ENCODE measurements around the gene CLEC3B. TPM values are rescaled to one million over a fixed set of nuclear protein-coding genes. Genes with fewer than 3 reads are reported as not detected.
A peak's percentile ranks its signal among the peaks of the same experiment; 100 is the strongest.

The CLEC3B gene
- total RNA-seq, 1 experiment from 2014 or later = 1.8 TPM

DNA sequence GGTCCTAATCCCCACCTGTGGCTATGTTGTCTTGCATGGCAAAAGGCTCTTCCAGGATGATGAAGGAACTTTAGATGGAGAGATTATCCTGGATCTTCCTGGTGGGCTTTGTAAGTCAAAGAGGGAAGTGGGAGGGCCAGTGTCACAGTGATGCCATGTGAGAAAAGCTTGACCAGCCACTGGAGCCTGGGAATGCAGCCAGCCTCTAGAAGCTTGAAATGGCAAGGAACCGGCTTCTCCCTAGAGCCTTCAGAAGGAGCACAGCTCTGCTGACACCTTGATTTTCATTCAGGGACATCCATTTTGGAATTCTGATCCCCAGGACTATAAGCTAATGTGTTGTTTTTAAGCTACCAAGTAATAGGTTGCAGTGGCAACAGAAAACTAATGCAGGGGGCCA, 58.3 kb downstream of the CLEC3B start:
- H3K79me2 ChIP-seq (ENCODE audit: low read length) = peaks cover 24% of the 10 kb centered on the region
- H3F3A ChIP-seq (ENCODE audit: low read length, unreplicated experiment) = no peaks in the 10 kb centered on the region
- peaks cover 19% of the 10 kb centered on the region for H3K4me1 ChIP-seq (ENCODE audit: insufficient read depth, low read length)
- H3K4me3 ChIP-seq (ENCODE audit: low read length) = no peak overlapping the region
- CTCF ChIA-PET = no interaction called here
- no TSS peak for BruUV-seq (replicated peaks)
- no peaks in the 10 kb centered on the region for H3K9me3 ChIP-seq (ENCODE audit: low read length)
- H3K4me2 ChIP-seq (ENCODE audit: low read length) = no peak overlapping the region
- ATAC-seq = no peak
- H4K20me1 ChIP-seq (ENCODE audit: low read length) = no peaks in the 10 kb centered on the region
- H3K27me3 ChIP-seq (ENCODE audit: low read length) = no peaks in the 10 kb centered on the region
- H3K27ac ChIP-seq (ENCODE audit: low read length) = no peak overlapping the region
- no peak overlapping the region for H3K9ac ChIP-seq (ENCODE audit: low read length)
- peaks cover 71% of the 10 kb centered on the region for H3K36me3 ChIP-seq (ENCODE audit: low read depth, low read length)
- no peak overlapping the region for H2AFZ ChIP-seq (ENCODE audit: low read length)
- intact Hi-C loops (cut with micrococcal nuclease) = no loop called here
- TF ChIP-seq, protein P1, sequence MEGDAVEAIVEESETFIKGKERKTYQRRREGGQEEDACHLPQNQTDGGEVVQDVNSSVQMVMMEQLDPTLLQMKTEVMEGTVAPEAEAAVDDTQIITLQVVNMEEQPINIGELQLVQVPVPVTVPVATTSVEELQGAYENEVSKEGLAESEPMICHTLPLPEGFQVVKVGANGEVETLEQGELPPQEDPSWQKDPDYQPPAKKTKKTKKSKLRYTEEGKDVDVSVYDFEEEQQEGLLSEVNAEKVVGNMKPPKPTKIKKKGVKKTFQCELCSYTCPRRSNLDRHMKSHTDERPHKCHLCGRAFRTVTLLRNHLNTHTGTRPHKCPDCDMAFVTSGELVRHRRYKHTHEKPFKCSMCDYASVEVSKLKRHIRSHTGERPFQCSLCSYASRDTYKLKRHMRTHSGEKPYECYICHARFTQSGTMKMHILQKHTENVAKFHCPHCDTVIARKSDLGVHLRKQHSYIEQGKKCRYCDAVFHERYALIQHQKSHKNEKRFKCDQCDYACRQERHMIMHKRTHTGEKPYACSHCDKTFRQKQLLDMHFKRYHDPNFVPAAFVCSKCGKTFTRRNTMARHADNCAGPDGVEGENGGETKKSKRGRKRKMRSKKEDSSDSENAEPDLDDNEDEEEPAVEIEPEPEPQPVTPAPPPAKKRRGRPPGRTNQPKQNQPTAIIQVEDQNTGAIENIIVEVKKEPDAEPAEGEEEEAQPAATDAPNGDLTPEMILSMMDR (conservative IDR thresholded peaks at IDR 0.05; ENCODE audit: low read depth, low read length) = no peak
- no peak for TF ChIP-seq EZH2phosphoT487 (IDR thresholded peaks at IDR 0.05; ENCODE audit: borderline replicate concordance, low read length)
- no peak for TF ChIP-seq EZH2 (IDR thresholded peaks at IDR 0.05; ENCODE audit: low read length, unreplicated experiment)
- no peaks in the 10 kb centered on the region for H3K9me2 ChIP-seq (replicated peaks; ENCODE audit: low read length)
- POLR2A ChIA-PET (ENCODE audit: unreplicated experiment) = no interaction called here
- DNase-seq = no peak

DNA sequence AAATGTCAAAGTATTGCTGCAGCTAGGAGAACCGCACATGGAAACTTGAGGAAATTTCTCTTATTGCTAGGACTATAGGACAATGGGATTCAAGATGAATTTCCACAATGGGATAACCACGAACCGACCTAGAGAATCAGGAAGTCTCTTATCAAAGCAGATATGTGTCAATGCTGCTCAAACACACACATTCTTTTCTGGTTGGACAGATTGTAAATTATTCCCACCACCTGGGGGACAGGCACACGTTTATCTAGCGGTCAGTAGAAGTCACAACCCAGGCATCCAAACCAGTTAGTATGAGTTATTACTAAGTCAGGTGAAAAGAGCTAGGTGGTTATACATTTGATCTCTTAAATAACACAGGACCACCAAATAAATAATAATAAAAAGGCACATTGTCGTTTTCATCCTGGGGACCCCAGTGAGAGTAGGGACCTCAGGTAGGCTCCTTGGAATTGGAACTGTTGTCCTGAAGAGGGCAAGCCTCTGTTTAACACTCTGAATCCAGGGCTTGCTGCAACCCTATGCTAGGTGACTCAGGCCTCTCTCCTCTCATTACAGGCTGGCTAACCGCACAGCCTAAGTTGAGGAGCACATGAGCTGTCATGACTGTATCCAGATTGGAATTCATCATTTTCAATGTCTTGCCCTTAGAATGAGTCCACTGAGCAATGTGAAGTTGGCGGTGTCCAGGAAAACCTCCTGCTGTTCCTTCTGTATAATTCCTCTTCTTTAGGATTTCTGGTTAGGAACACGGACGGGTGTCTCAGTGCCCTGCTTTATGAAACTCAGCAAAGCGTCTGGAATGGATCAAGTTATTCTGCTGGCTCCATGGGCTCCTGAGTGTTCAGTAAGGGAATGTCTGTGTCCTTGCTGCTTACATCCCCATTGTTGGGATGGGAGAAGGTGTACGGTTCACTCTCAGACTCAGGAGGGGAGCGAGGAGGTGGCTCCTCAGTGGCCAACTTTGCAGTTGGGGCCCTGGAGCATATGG, 59.0 kb downstream of the CLEC3B start:
- peaks cover 23% of the 10 kb centered on the region for H3K4me1 ChIP-seq (ENCODE audit: insufficient read depth, low read length)
- no peaks in the 10 kb centered on the region for H3F3A ChIP-seq (ENCODE audit: low read length, unreplicated experiment)
- no peak overlapping the region for H3K9ac ChIP-seq (ENCODE audit: low read length)
- no peaks in the 10 kb centered on the region for H3K27me3 ChIP-seq (ENCODE audit: low read length)
- TSS peak; percentile 18 for BruUV-seq (replicated peaks)
- no peak overlapping the region for H3K4me3 ChIP-seq (ENCODE audit: low read length)
- POLR2A ChIA-PET (ENCODE audit: unreplicated experiment) = no interaction called here
- H4K20me1 ChIP-seq (ENCODE audit: low read length) = no peaks in the 10 kb centered on the region
- H3K79me2 ChIP-seq (ENCODE audit: low read length) = peaks cover 30% of the 10 kb centered on the region
- intact Hi-C loops (cut with micrococcal nuclease) = no loop called here
- no peak overlapping the region for H3K4me2 ChIP-seq (ENCODE audit: low read length)
- H3K9me3 ChIP-seq (ENCODE audit: low read length) = no peaks in the 10 kb centered on the region
- no peak for TF ChIP-seq EZH2phosphoT487 (IDR thresholded peaks at IDR 0.05; ENCODE audit: borderline replicate concordance, low read length)
- TF ChIP-seq EZH2 (IDR thresholded peaks at IDR 0.05; ENCODE audit: low read length, unreplicated experiment) = no peak
- TF ChIP-seq, protein P1 (conservative IDR thresholded peaks at IDR 0.05; ENCODE audit: low read depth, low read length) = no peak
- no peaks in the 10 kb centered on the region for H3K9me2 ChIP-seq (replicated peaks; ENCODE audit: low read length)
- H3K27ac ChIP-seq (ENCODE audit: low read length) = peak overlapping the region; percentile 5
- ATAC-seq (peak; percentile 77), DNase-seq (peak; percentile 70)
- H3K36me3 ChIP-seq (ENCODE audit: low read depth, low read length) = peaks cover 79% of the 10 kb centered on the region
- H2AFZ ChIP-seq (ENCODE audit: low read length) = no peak overlapping the region
- CTCF ChIA-PET = interaction anchor here (0.6 kb wide), 1 partner anchor 44 kb away, joined by 7 read pairs; no protein-coding TSS in a partner anchor

Other genes with a start within 250 kb of the CLEC3B start
- 6.3 and 10.2 TPM in 2 replicates for gene TMEM42, start 164.4 kb upstream of the CLEC3B start, total RNA-seq (2014; rRNA removed)
- 0.46 and 1.2 TPM in 2 replicates for gene TGM4, start 151.7 kb upstream of the CLEC3B start, total RNA-seq (2014; rRNA removed)
- gene ZDHHC3, start 50.1 kb upstream of the CLEC3B start, total RNA-seq (2014; rRNA removed) = 122 and 153 TPM in 2 replicates
- 79.8 and 81.5 TPM in 2 replicates for gene EXOSC7, start 50.1 kb upstream of the CLEC3B start, total RNA-seq (2014; rRNA removed)
- gene CDCP1, start 120.1 kb downstream of the CLEC3B start, total RNA-seq (2014; rRNA removed) = 120 and 124 TPM in 2 replicates
- 80.6 and 82.9 TPM in 2 replicates for gene TMEM158, start 200.0 kb downstream of the CLEC3B start, total RNA-seq (2014; rRNA removed)